Left kidney (tissue), 8 donors: ENCODE data around the gene ERC2. TPM values are rescaled to one million over a fixed set of nuclear protein-coding genes. Genes with fewer than 3 reads are reported as not detected.
"Not testable (repeated sequence)": the region's sequence is repeated elsewhere in the genome, so short reads cannot be mapped to it uniquely, and the experiment has no call there.

Source experiments
- DNase-seq: peaks from one replicate; pipeline ENCODE4 v3.0.0-alpha.2; 2013
- long read RNA-seq, 8 donors: transcript quantifications; one replicate each; lab custom pipeline, GENCODE V29; 2026
- polyA plus RNA-seq: library from polyadenylated mRNA; unstranded; fragments of 120-200 nt; gene quantifications from one replicate; pipeline ENCODE4 v1.2.1, GENCODE V29; 2013; ENCODE audit not compliant: insufficient read length

Gene ERC2
- polyA plus RNA-seq = 3.9 TPM
- long read RNA-seq, donor 1, partial matches to known transcripts = 0 of 1 reads
- long read RNA-seq, donor 1, other reads (novel, unspliced or antisense) = 0 of 1 reads
- long read RNA-seq, donor 2 = 0 reads
- long read RNA-seq, donor 3 = 0 reads
- long read RNA-seq, donor 4 = 0 reads
- long read RNA-seq, donor 5 = 0 reads
- long read RNA-seq, donor 6, partial matches to known transcripts = 0 of 1 reads
- long read RNA-seq, donor 6, other reads (novel, unspliced or antisense) = 0 of 1 reads
- long read RNA-seq, donor 7 = 0 reads
- long read RNA-seq, donor 8 = 0 reads

- DNase-seq = peak; percentile 68
These were observed at the start of gene ERC2 for GRCh38 chr3:56468184-56469106. Gene ERC2, minus strand, starts transcription at chr3:56468467.

GRCh38 chr3:56502738-56503137 lies 34.5 kb upstream of the ERC2 start:
- no peak for DNase-seq

GRCh38 chr3:56496376-56496775 lies 28.1 kb upstream of the ERC2 start:
- not testable (repeated sequence) for DNase-seq

- peak; percentile 94 for DNase-seq
These were observed 26.5 kb upstream of the ERC2 start for GRCh38 chr3:56494679-56495322.

- DNase-seq = no peak
These were observed 23.3 kb upstream of the ERC2 start for GRCh38 chr3:56491566-56491965.

- peak; percentile 12 for DNase-seq
These were observed 20.7 kb upstream of the ERC2 start for GRCh38 chr3:56488812-56489600.

GRCh38 chr3:56484525-56485032 lies 16.3 kb upstream of the ERC2 start:
- no peak for DNase-seq

- no peak for DNase-seq
These were observed 15.9 kb upstream of the ERC2 start for GRCh38 chr3:56484122-56484521.

GRCh38 chr3:56477646-56478045 lies 9.4 kb upstream of the ERC2 start:
- DNase-seq = no peak

- DNase-seq = no peak
These were observed 8.5 kb upstream of the ERC2 start for GRCh38 chr3:56476771-56477170.

GRCh38 chr3:56471771-56472170 lies 3.5 kb upstream of the ERC2 start:
- DNase-seq = no peak

GRCh38 chr3:56469141-56469540 lies 874 bp upstream of the ERC2 start:
- DNase-seq = no peak

- no peak for DNase-seq
These were observed 475 bp downstream of the ERC2 start for GRCh38 chr3:56467801-56468183.

- peak; percentile 88 for DNase-seq
These were observed 1.2 kb downstream of the ERC2 start for GRCh38 chr3:56467108-56467507.

- no peak for DNase-seq
These were observed 8.5 kb downstream of the ERC2 start for GRCh38 chr3:56459719-56460118.

- no peak for DNase-seq
These were observed 9.2 kb downstream of the ERC2 start for GRCh38 chr3:56459104-56459496.

GRCh38 chr3:56458496-56459103 lies 9.7 kb downstream of the ERC2 start:
- DNase-seq = no peak

- no peak for DNase-seq
These were observed 12.2 kb downstream of the ERC2 start for GRCh38 chr3:56456117-56456516.

GRCh38 chr3:56453011-56453410 lies 15.3 kb downstream of the ERC2 start:
- no peak for DNase-seq

GRCh38 chr3:56452085-56452484 lies 16.2 kb downstream of the ERC2 start:
- DNase-seq = no peak

GRCh38 chr3:56443372-56443771 lies 24.9 kb downstream of the ERC2 start:
- DNase-seq = no peak
